Gastrocnemius medialis (tissue), 4 donors: ENCODE measurements around the gene MED22. TPM values are rescaled to one million over a fixed set of nuclear protein-coding genes. Genes with fewer than 3 reads are reported as not detected.

Source experiments
- ATAC-seq, 2 donors: fragments of 150-250 bp; one replicate each; pipeline ENCODE4 v1.9.1; 2016
- DNase-seq, 2 donors: peaks; one replicate each; pipeline ENCODE4 v3.0.0-alpha.2; 2019
- H3K27ac ChIP-seq, 4 donors: fragments of 200-600 bp; sonication (generic); 1 replicate in 1 of 4; 2 replicates in 3 of 4; pipeline ENCODE4 v1.5.1; 2016 to 2018; ENCODE audit warnings: mild to moderate bottlenecking in 2 of 4, moderate library complexity in 1 of 4
- H3K27me3 ChIP-seq, 3 donors: fragments of 200-600 bp; sonication (generic) in 2 of 3; 1 replicate in 1 of 3; 2 replicates in 2 of 3; pipeline versions ENCODE4 v1.5.1 to v1.6.0; 2016 to 2019; ENCODE audit warnings: mild to moderate bottlenecking in 1 of 3, moderate library complexity in 1 of 3
- H3K36me3 ChIP-seq, 2 donors: fragments of 200-600 bp; sonication (generic) in 1 of 2; one replicate each; pipeline ENCODE4 v1.5.1; 2017 to 2018
- H3K4me1 ChIP-seq, 2 donors: fragments of 200-600 bp; sonication (generic) in 1 of 2; one replicate each; pipeline ENCODE4 v1.5.1; 2016 to 2017; ENCODE audit warnings: mild to moderate bottlenecking in 2 of 2
- H3K4me3 ChIP-seq, 4 donors: fragments of 200-600 bp; sonication (generic) in 3 of 4; 1 replicate in 1 of 4; 2 replicates in 3 of 4; pipeline ENCODE4 v1.5.1; 2016 to 2019; ENCODE audit warnings: mild to moderate bottlenecking in 2 of 4
- H3K9me3 ChIP-seq, 3 donors: fragments of 200-600 bp; sonication (generic) in 2 of 3; 1 replicate in 1 of 3; 2 replicates in 2 of 3; pipeline ENCODE4 v1.5.1; 2016 to 2019
- CTCF ChIP-seq, 5 experiments: fragments of 450-650 bp in 3 of 5; fragments of 200-600 bp in 2 of 5; sonication (generic) in 2 of 5; IDR thresholded peaks in 4 of 5; conservative IDR thresholded peaks in 1 of 5; 1 replicate in 4 of 5; 2 replicates in 1 of 5; pipeline ENCODE4 v1.5.1; 2016 to 2019; ENCODE audit warnings: antibody characterized with exemption in 5 of 5, mild to moderate bottlenecking in 3 of 5, moderate library complexity in 3 of 5
- POLR2A ChIP-seq, 2 donors: fragments of 450-650 bp; IDR thresholded peaks; one replicate each; pipeline ENCODE4 v1.6.1; 2017; ENCODE audit warnings: antibody characterized with exemption in 2 of 2, mild to moderate bottlenecking in 2 of 2, moderate library complexity in 2 of 2
- in situ Hi-C, 4 donors: fragments of 200-750 bp; cut with MboI; loops; one replicate each; pipeline versions ENCODE4 v1.15.0 to v1.8.0; 2017; ENCODE audit warnings: low sequenced_read_pairs in 4 of 4
- intact Hi-C: fragments of 100-400 bp; cut with DNase I; formaldehyde crosslinking; loops from one replicate; pipeline ENCODE4 v1.15.1; 2023; ENCODE audit warnings: low total_unique reads
- total RNA-seq, 4 donors: library from RNA; depleted of rRNA; stranded (reverse); fragments of >200 nt; gene quantifications; one replicate each; pipeline versions ENCODE4 v1.1.0 to v1.2.3, GENCODE V29; 2016

The MED22 gene
- total RNA-seq, 4 donors from 2014 or later: 8.5 to 23.4 (median 13.0) TPM

DNA sequence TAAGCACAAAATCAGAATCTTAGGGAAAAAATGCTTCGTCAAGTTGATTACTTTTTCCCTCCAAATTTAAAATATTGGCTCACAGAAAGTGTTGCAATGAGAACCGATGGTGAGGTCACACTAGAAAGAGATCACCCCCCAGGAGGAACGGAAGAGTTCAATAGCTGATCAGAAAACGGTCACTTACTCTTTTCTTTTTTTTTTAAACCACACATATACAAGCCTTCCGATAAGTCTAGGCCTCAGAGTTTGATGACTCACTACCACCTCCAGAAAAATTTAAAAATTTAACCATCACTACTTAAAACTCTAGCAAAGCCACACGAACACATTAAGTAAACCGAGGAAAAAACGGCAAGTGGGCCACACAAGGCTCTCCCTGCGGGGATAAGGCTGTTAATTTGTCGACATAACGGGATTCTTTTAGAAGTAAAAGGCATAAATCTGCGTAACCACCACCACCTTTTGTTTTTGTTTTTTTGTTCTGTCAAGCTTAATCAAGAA, 26.7 kb upstream of the MED22 start:
- Histone ChIP-seq H3K27me3 (no peaks in the 10 kb centered on the region), H3K9me3 (no peaks in the 10 kb centered on the region), H3K4me3 (peak overlapping the region; percentile 58 to 96 (median 83)), H3K27ac (peak overlapping the region; percentile 77 to 97 (median 90)), H3K4me1 (peaks cover 42 to 56% of the 10 kb centered on the region in 2 donors), H3K36me3 (no peaks in the 10 kb centered on the region)
- intact Hi-C loops: loop anchor here (5.0 to 10.0 kb wide), 2 partner anchors 43 to 650 kb away; partner anchors contain the start of genes BRD3OS and REXO4
- DNase-seq (no peak), ATAC-seq (no peak)
- no peak for TF ChIP-seq POLR2A (IDR thresholded peaks at IDR 0.05)
- no peak for TF ChIP-seq CTCF (IDR thresholded peaks at IDR 0.05 in 4 of 5, conservative IDR thresholded peaks at IDR 0.05 in 1 of 5)
- in situ Hi-C loops: no loop called here

GRCh38 chr9:133372144-133372543, 24.2 kb upstream of the MED22 start:
- peak overlapping the region in 3 of 4 donors; percentile 4 to 27 (median 24) for H3K27ac ChIP-seq
- no peak for ATAC-seq

GRCh38 chr9:133371261-133371711, 23.4 kb upstream of the MED22 start:
- DNase-seq (no peak), ATAC-seq (no peak)
- Histone ChIP-seq H3K9me3 (no peaks in the 10 kb centered on the region), H3K4me1 (peaks cover 64 to 71% of the 10 kb centered on the region in 2 donors), H3K27me3 (no peaks in the 10 kb centered on the region), H3K27ac (peak overlapping the region in 3 of 4 donors; percentile 4 to 27 (median 24)), H3K36me3 (peaks cover 0 to 11% of the 10 kb centered on the region in 2 donors), H3K4me3 (no peak overlapping the region)
- intact Hi-C loops: loop anchor here (10.0 kb wide), 1 partner anchor 654 kb away; the partner anchor contains the start of gene BRD3OS
- no peak for TF ChIP-seq CTCF (IDR thresholded peaks at IDR 0.05 in 4 of 5, conservative IDR thresholded peaks at IDR 0.05 in 1 of 5)
- TF ChIP-seq POLR2A (IDR thresholded peaks at IDR 0.05): no peak
- in situ Hi-C loops: no loop called here

More at GRCh38 chr9:133372144-133372543, 24.2 kb upstream of the MED22 start:
- Histone ChIP-seq H3K4me1 (peaks cover 66 to 76% of the 10 kb centered on the region in 2 donors), H3K4me3 (no peak overlapping the region), H3K9me3 (no peaks in the 10 kb centered on the region), H3K36me3 (peaks cover 0 to 3% of the 10 kb centered on the region in 2 donors), H3K27me3 (no peaks in the 10 kb centered on the region)
- peak in 1 of 2 donors; percentile 70 for DNase-seq
- in situ Hi-C loops: no loop called here
- intact Hi-C loops: loop anchor here (10.0 kb wide), 1 partner anchor 653 kb away; the partner anchor contains the start of gene BRD3OS
- TF ChIP-seq POLR2A (IDR thresholded peaks at IDR 0.05) (no peak), CTCF (IDR thresholded peaks at IDR 0.05 in 4 of 5, conservative IDR thresholded peaks at IDR 0.05 in 1 of 5) (no peak)

- no peak overlapping the region for H3K4me3 ChIP-seq
- H3K36me3 ChIP-seq: peaks cover 0 to 17% of the 10 kb centered on the region in 2 donors
- peaks cover 64 to 71% of the 10 kb centered on the region in 2 donors for H3K4me1 ChIP-seq
- peak overlapping the region in 1 of 4 donors; percentile 24 for H3K27ac ChIP-seq
- intact Hi-C loops: loop anchor here (10.0 kb wide), 1 partner anchor 654 kb away; the partner anchor contains the start of gene BRD3OS
- TF ChIP-seq POLR2A (IDR thresholded peaks at IDR 0.05) (no peak), CTCF (IDR thresholded peaks at IDR 0.05 in 4 of 5, conservative IDR thresholded peaks at IDR 0.05 in 1 of 5) (no peak)
- ATAC-seq (no peak), DNase-seq (no peak)
- no peaks in the 10 kb centered on the region for H3K27me3 ChIP-seq
- in situ Hi-C loops: no loop called here
- no peaks in the 10 kb centered on the region for H3K9me3 ChIP-seq
Observed at GRCh38 chr9:133370685-133371084, 22.8 kb upstream of the MED22 start.
